ENCODE data around the gene PPP1R15A.

DNA sequence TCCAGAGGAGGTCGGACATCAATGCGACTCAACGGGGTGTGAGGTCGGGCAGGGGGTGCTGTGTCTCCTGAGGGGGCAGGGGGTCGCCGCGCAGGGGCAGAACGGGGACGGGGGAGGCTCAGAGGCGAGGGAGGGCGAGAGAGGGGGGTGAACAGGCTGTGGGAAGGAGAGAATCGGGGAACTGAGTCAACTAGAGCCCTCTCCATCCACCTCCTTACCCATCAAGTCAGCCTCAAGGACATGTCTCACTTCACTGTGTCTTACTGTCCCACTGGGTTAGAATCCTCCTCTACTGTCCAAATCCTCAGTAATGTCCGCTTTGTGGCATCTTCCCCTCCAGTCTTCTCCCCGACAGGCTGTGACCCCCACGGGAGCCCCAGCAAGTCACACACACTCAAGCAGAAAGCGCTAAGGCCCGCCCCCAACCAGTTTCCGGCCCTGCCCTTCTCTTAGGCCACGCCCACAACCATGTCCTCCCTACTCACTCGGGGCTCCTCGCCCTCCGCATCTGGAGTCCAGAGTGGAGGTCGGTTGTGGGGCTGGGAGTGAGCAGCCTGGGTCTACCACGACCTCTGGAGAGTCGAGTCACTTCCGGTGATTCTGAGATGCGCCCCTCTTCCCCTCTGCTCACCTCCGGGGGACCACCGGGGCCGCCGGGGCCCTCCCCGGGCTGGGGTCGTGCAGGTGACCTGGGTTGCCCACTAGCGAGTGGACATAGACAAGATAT, 13.1 kb upstream of the PPP1R15A start:
- TF ChIP-seq, protein P1, sequence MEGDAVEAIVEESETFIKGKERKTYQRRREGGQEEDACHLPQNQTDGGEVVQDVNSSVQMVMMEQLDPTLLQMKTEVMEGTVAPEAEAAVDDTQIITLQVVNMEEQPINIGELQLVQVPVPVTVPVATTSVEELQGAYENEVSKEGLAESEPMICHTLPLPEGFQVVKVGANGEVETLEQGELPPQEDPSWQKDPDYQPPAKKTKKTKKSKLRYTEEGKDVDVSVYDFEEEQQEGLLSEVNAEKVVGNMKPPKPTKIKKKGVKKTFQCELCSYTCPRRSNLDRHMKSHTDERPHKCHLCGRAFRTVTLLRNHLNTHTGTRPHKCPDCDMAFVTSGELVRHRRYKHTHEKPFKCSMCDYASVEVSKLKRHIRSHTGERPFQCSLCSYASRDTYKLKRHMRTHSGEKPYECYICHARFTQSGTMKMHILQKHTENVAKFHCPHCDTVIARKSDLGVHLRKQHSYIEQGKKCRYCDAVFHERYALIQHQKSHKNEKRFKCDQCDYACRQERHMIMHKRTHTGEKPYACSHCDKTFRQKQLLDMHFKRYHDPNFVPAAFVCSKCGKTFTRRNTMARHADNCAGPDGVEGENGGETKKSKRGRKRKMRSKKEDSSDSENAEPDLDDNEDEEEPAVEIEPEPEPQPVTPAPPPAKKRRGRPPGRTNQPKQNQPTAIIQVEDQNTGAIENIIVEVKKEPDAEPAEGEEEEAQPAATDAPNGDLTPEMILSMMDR (IDR thresholded peaks at IDR 0.05), result no peak
- no peak for TF ChIP-seq POLR2AphosphoS5 (IDR thresholded peaks at IDR 0.05)
- no peak for TF ChIP-seq POLR2A (IDR thresholded peaks at IDR 0.05; ENCODE audit: low read depth)
- TF ChIP-seq EP300 (IDR thresholded peaks at IDR 0.05), result no peak

Data from esophagus muscularis mucosa (tissue), 4 donors.